ENCODE results near the gene DIP2C. TPM values are rescaled to one million over a fixed set of nuclear protein-coding genes. Genes with fewer than 3 reads are reported as not detected.

Gene DIP2C
- total RNA-seq, 1 donor from 2014 or later: 10.1 TPM

- peaks cover 13% of the 10 kb centered on the region for H3K9me3 Mint-ChIP-seq
- Histone ChIP-seq H3F3A (ENCODE audit: low read depth) (peaks cover 20% of the 10 kb centered on the region), H3K9ac (no peak overlapping the region), H3K27ac (no peak overlapping the region), H3K27me3 (no peaks in the 10 kb centered on the region), H3K36me3 (no peaks in the 10 kb centered on the region), H3K4me2 (no peak overlapping the region), H4K20me1 (ENCODE audit: low read depth) (peaks cover 60% of the 10 kb centered on the region), H3K9me3 (ENCODE audit: low read depth) (no peaks in the 10 kb centered on the region), H3K4me3 (no peak overlapping the region), H2AFZ (replicated peaks) (no peak overlapping the region), H3K4me1 (no peaks in the 10 kb centered on the region), H3K79me2 (ENCODE audit: low read depth) (peaks cover 91% of the 10 kb centered on the region)
- H3K27ac Mint-ChIP-seq: no peak overlapping the region
- DNase-seq (ENCODE audit: low spot score): no peak
- TF ChIP-seq EZH2 (IDR thresholded peaks at IDR 0.05) (no peak), EZH2phosphoT487 (IDR thresholded peaks at IDR 0.05) (no peak), CTCF (IDR thresholded peaks at IDR 0.05) (no peak)
- H3K4me1 Mint-ChIP-seq: peaks cover 16% of the 10 kb centered on the region
- H3K36me3 Mint-ChIP-seq: peaks cover 21% of the 10 kb centered on the region
- H3K27me3 Mint-ChIP-seq (ENCODE audit: insufficient read depth, low read depth): peaks cover 6% of the 10 kb centered on the region
- H3K4me3 Mint-ChIP-seq: no peak overlapping the region
Measured at GRCh38 chr10:646118-646524, 43.3 kb downstream of the DIP2C start.

GRCh38 chr10:644943-645334 lies 44.5 kb downstream of the DIP2C start:
- Mint-ChIP-seq H3K9me3 (peaks cover 13% of the 10 kb centered on the region), H3K4me1 (peaks cover 13% of the 10 kb centered on the region), H3K27me3 (ENCODE audit: insufficient read depth, low read depth) (peaks cover 4% of the 10 kb centered on the region), H3K27ac (no peak overlapping the region), H3K4me3 (no peak overlapping the region), H3K36me3 (peaks cover 21% of the 10 kb centered on the region)
- H3K9ac ChIP-seq: no peak overlapping the region
- no peak overlapping the region for H3K4me3 ChIP-seq
- H2AFZ ChIP-seq (replicated peaks): no peak overlapping the region
- H3K9me3 ChIP-seq (ENCODE audit: low read depth): no peaks in the 10 kb centered on the region
- H3F3A ChIP-seq (ENCODE audit: low read depth): peaks cover 20% of the 10 kb centered on the region
- H3K4me1 ChIP-seq: no peaks in the 10 kb centered on the region
- H3K4me2 ChIP-seq: no peak overlapping the region
- H3K36me3 ChIP-seq: no peaks in the 10 kb centered on the region
- no peak for TF ChIP-seq EZH2phosphoT487 (IDR thresholded peaks at IDR 0.05)
- TF ChIP-seq CTCF (IDR thresholded peaks at IDR 0.05): no peak
- no peak for TF ChIP-seq EZH2 (IDR thresholded peaks at IDR 0.05)
- DNase-seq (ENCODE audit: low spot score): no peak
- H3K79me2 ChIP-seq (ENCODE audit: low read depth): peaks cover 90% of the 10 kb centered on the region
- no peaks in the 10 kb centered on the region for H3K27me3 ChIP-seq
- no peak overlapping the region for H3K27ac ChIP-seq
- peaks cover 58% of the 10 kb centered on the region for H4K20me1 ChIP-seq (ENCODE audit: low read depth)

DNA sequence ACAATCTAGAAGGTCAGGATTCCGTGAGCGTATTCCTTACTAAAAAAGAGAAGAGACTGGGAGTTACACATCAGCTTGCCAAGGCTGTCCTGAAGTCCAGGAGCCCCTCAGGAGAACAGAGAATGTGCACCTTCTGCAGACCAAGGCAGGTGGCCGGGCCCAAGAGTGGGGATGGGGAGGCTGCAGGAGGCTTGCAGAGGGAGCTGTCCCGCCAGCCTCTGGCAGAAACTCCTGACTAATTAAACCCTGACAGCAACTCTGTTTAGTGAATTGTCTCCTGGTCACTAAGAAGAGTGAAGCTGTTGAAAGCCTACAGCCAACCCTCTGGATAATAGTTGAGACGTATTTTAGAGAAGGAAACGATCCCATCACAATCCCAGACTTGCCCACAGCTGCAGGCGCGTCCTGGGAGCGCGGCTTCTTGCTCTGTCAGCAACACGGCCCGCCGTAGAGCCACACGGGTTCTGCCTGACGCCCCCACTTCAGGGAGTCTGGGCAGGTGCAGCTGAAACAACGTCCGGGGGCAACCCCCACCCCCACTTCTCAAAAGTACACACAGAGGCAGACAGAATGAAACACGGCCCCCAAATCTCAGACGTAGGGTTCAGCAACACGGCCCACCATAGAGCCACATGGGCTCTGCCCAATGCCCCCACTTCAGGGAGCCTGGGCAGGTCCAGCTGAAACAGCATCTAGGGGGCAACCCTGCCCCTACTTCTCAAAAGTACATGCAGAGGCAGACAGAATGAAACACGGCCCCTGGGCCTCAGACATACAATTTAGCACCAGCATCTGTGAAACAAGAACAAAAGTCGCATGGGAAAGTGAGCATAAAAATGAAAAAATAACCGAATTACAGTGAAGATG lies 45.2 kb downstream of the DIP2C start:
- Histone ChIP-seq H3K9ac (no peak overlapping the region), H3K9me3 (ENCODE audit: low read depth) (no peaks in the 10 kb centered on the region), H3K36me3 (no peaks in the 10 kb centered on the region), H3K79me2 (ENCODE audit: low read depth) (peaks cover 89% of the 10 kb centered on the region), H4K20me1 (ENCODE audit: low read depth) (peaks cover 58% of the 10 kb centered on the region), H3K27ac (peak overlapping the region; percentile 41), H3K4me1 (no peaks in the 10 kb centered on the region), H3K4me2 (no peak overlapping the region), H3F3A (ENCODE audit: low read depth) (peaks cover 20% of the 10 kb centered on the region), H2AFZ (replicated peaks) (no peak overlapping the region), H3K27me3 (no peaks in the 10 kb centered on the region), H3K4me3 (no peak overlapping the region)
- peaks cover 4% of the 10 kb centered on the region for H3K27me3 Mint-ChIP-seq (ENCODE audit: insufficient read depth, low read depth)
- H3K27ac Mint-ChIP-seq: no peak overlapping the region
- peaks cover 12% of the 10 kb centered on the region for H3K4me1 Mint-ChIP-seq
- peaks cover 13% of the 10 kb centered on the region for H3K9me3 Mint-ChIP-seq
- DNase-seq (ENCODE audit: low spot score): no peak
- no peak overlapping the region for H3K4me3 Mint-ChIP-seq
- peaks cover 19% of the 10 kb centered on the region for H3K36me3 Mint-ChIP-seq
- no peak for TF ChIP-seq CTCF (IDR thresholded peaks at IDR 0.05)
- no peak for TF ChIP-seq EZH2phosphoT487 (IDR thresholded peaks at IDR 0.05)
- no peak for TF ChIP-seq EZH2 (IDR thresholded peaks at IDR 0.05)

All from neural progenitor cell (in vitro differentiated cells).